IMR-90 (cell line): ENCODE measurements around the gene KRT3. TPM values are rescaled to one million over a fixed set of nuclear protein-coding genes. Genes with fewer than 3 reads are reported as not detected.

ENCODE experiments used
- ATAC-seq: fragments of 200-7000 bp; cut with Tn5 transposase; 2 replicates; pipeline ENCODE4 v1.9.1; 2020; ENCODE audit warnings: low read depth, mild to moderate bottlenecking, moderate library complexity
- BruUV-seq: library from RNA; stranded (reverse); fragments of 400-500 nt; replicated peaks from 2 replicates; lab custom pipeline; 2021; lab: Mats Ljungman, UMichigan
- CTCF ChIA-PET: fragments of 300-600 bp; formaldehyde crosslinking; extraction: SDS; loops from one replicate; lab custom pipeline; 2021; ENCODE audit warnings: antibody characterized with exemption; lab: Yijun Ruan, JAX
- POLR2A ChIA-PET: fragments of 300-600 bp; sonication (Branson Sonifier 250); formaldehyde crosslinking; loops from one replicate; lab custom pipeline; 2022; ENCODE audit warnings: antibody characterized with exemption; ENCODE audit not compliant: unreplicated experiment; lab: Charles Lee
- DNase-seq: peaks from one replicate; pipeline ENCODE4 v3.0.0; 2013
- H2AFZ ChIP-seq: replicated peaks from 2 replicates; pipeline ENCODE3; 2013; ENCODE audit warnings: low read length, mild to moderate bottlenecking; ENCODE audit not compliant: poor library complexity
- H2AK5ac ChIP-seq: 2 replicates; pipeline ENCODE4 v1.6.1; 2013; ENCODE audit warnings: low read depth, low read length, inconsistent platforms
- H2AK9ac ChIP-seq: replicated peaks from 2 replicates; pipeline ENCODE3; 2013; ENCODE audit warnings: mild to moderate bottlenecking, low read depth, low read length, moderate library complexity; ENCODE audit not compliant: poor library complexity
- H2BK120ac ChIP-seq: 2 replicates; pipeline ENCODE4 v1.6.1; 2013; ENCODE audit warnings: low read depth, low read length, inconsistent platforms
- H2BK15ac ChIP-seq: 3 replicates; pipeline ENCODE4 v1.6.1; 2013; ENCODE audit warnings: low read depth, low read length, inconsistent platforms
- H2BK20ac ChIP-seq: 2 replicates; pipeline ENCODE4 v1.6.1; 2013; ENCODE audit warnings: low read depth, mild to moderate bottlenecking, inconsistent platforms, low read length, moderate library complexity
- H2BK5ac ChIP-seq: 2 replicates; pipeline ENCODE4 v1.6.1; 2013; ENCODE audit warnings: mild to moderate bottlenecking, low read depth, low read length, inconsistent platforms; ENCODE audit not compliant: poor library complexity, severe bottlenecking
- H3K14ac ChIP-seq: replicated peaks from 2 replicates; pipeline ENCODE4 v1.6.1; 2013; ENCODE audit warnings: low read depth, low read length, inconsistent platforms
- H3K18ac ChIP-seq: 2 replicates; pipeline ENCODE4 v1.6.1; 2013; ENCODE audit warnings: low read depth, low read length, control low read depth
- H3K23ac ChIP-seq: 2 replicates; pipeline ENCODE4 v1.6.1; 2013; ENCODE audit warnings: low read depth, low read length, inconsistent platforms
- H3K27ac ChIP-seq: 2 replicates; pipeline ENCODE4 v1.5.1; 2013; ENCODE audit warnings: mild to moderate bottlenecking, control low read depth, low read length; ENCODE audit not compliant: insufficient read depth
- H3K27me3 ChIP-seq: 2 replicates; pipeline ENCODE4 v1.6.1; 2013; ENCODE audit warnings: low read length; ENCODE audit not compliant: control insufficient read depth, insufficient read depth
- H3K36me3 ChIP-seq: 2 replicates; pipeline ENCODE4 v1.6.1; 2013; ENCODE audit warnings: low read length, mixed read lengths; ENCODE audit not compliant: control insufficient read depth, insufficient read depth
- H3K4ac ChIP-seq: 2 replicates; pipeline ENCODE4 v1.6.1; 2013; ENCODE audit warnings: low read depth, low read length, inconsistent platforms
- H3K4me1 ChIP-seq: 2 replicates; pipeline ENCODE4 v1.6.1; 2013; ENCODE audit warnings: low read length, mixed read lengths; ENCODE audit not compliant: control insufficient read depth, insufficient read depth
- H3K4me2 ChIP-seq: 2 replicates; pipeline ENCODE4 v1.6.1; 2013; ENCODE audit warnings: low read depth, mild to moderate bottlenecking, control low read depth, low read length, moderate library complexity
- H3K4me3 ChIP-seq: 2 replicates; pipeline ENCODE4 v1.5.1; 2013; ENCODE audit warnings: low read depth, mild to moderate bottlenecking, control low read depth, low read length, moderate library complexity; ENCODE audit not compliant: insufficient read depth
- H3K56ac ChIP-seq: 2 replicates; pipeline ENCODE4 v1.6.1; 2013; ENCODE audit warnings: low read length, inconsistent platforms; ENCODE audit not compliant: insufficient read depth; ENCODE audit errors: extremely low read depth
- H3K79me1 ChIP-seq, 2 experiments: 2 replicates each; pipeline ENCODE4 v1.6.1; 2013; ENCODE audit warnings: low read length in 2 of 2, inconsistent platforms in 1 of 2, low read depth in 1 of 2
- H3K9ac ChIP-seq: 2 replicates; pipeline ENCODE4 v1.6.1; 2013; ENCODE audit warnings: low read depth, low read length, control low read depth
- H3K9me1 ChIP-seq: 2 replicates; pipeline ENCODE4 v1.6.1; 2013; ENCODE audit warnings: low read length, inconsistent platforms; ENCODE audit not compliant: insufficient read depth
- H3K9me3 ChIP-seq: 2 replicates; pipeline ENCODE4 v1.6.1; 2013; ENCODE audit warnings: low read length; ENCODE audit not compliant: control insufficient read depth, insufficient read depth
- H4K20me1 ChIP-seq: 2 replicates; pipeline ENCODE4 v1.6.1; 2013; ENCODE audit warnings: low read length, inconsistent platforms; ENCODE audit not compliant: insufficient read depth
- H4K5ac ChIP-seq: 2 replicates; pipeline ENCODE4 v1.6.1; 2013; ENCODE audit warnings: mild to moderate bottlenecking, low read depth, low read length, control low read depth
- H4K8ac ChIP-seq, 2 experiments: 2 replicates each; pipeline ENCODE4 v1.6.1; 2013; ENCODE audit warnings: low read depth in 2 of 2, low read length in 2 of 2, control low read depth in 1 of 2, inconsistent platforms in 1 of 2
- H4K91ac ChIP-seq: 2 replicates; pipeline ENCODE4 v1.6.1; 2013; ENCODE audit warnings: low read depth, low read length, inconsistent platforms; ENCODE audit not compliant: insufficient read depth
- RAD21 ChIP-seq: IDR thresholded peaks from 2 replicates; pipeline ENCODE4 v1.6.1; 2012; ENCODE audit warnings: low read length, improper control_type of control experiment
- SMC3 ChIP-seq: fragments of 150-350 bp; IDR thresholded peaks from 2 replicates; pipeline ENCODE4 v1.6.1; 2016; ENCODE audit warnings: low read depth, mild to moderate bottlenecking, antibody characterized with exemption, low read length, moderate library complexity
- WGBS, 2 experiments: methylation state at CpG; one replicate each; pipeline versions ENCODE4 v1.1.5 to v1.1.7; 2013; ENCODE audit warnings: missing lambda C conversion rate in 2 of 2; ENCODE audit not compliant: insufficient read length in 1 of 2; ENCODE audit errors: extremely low coverage in 2 of 2; 5-methylcytosine and 5-hydroxymethylcytosine counted together
- dilution Hi-C: fragments of 300-500 bp; cut with HindIII; formaldehyde crosslinking; loops from one replicate; pipeline ENCODE4 v1.14.3; 2018; ENCODE audit warnings: low sequenced_read_pairs; ENCODE audit not compliant: unreplicated experiment
- in situ Hi-C: fragments of 300-500 bp; cut with MboI; formaldehyde crosslinking; loops from 3 replicates; pipeline ENCODE4 v1.14.3; 2019; ENCODE audit warnings: low sequenced_read_pairs, inconsistent platforms, mixed read lengths
- intact Hi-C: fragments of 100-400 bp; cut with micrococcal nuclease; formaldehyde crosslinking; loops from 2 replicates; pipeline ENCODE4 v1.10.0; 2022
- polyA plus RNA-seq, 3 experiments: library from polyadenylated mRNA; depleted of rRNA; stranded (reverse); fragments of >200 nt; gene quantifications; 2 replicates each; pipeline ENCODE4 v1.2.3, GENCODE V29; 2012; ENCODE audit warnings: low replicate concordance in 1 of 3
- total RNA-seq: library from RNA; depleted of rRNA; stranded (reverse); fragments of >200 nt; gene quantifications from 2 replicates; pipeline ENCODE4 v1.2.3, GENCODE V29; 2012
- TF ChIP-seq, protein P1 (sequence below): fragments of 150-350 bp; IDR thresholded peaks from 2 replicates; pipeline ENCODE4 v1.6.1; 2017; ENCODE audit warnings: mild to moderate bottlenecking, antibody characterized with exemption, low read length, low read depth
- TF ChIP-seq, protein P2 (sequence below): conservative IDR thresholded peaks from 2 replicates; pipeline ENCODE4 v1.5.1; 2012; ENCODE audit warnings: mild to moderate bottlenecking, low read depth, low read length, improper control_type of control experiment

KRT3 gene
- total and polyA plus RNA-seq, 2 of the 4 experiments (the other 2 are of a cell fraction), result not detected

DNA sequence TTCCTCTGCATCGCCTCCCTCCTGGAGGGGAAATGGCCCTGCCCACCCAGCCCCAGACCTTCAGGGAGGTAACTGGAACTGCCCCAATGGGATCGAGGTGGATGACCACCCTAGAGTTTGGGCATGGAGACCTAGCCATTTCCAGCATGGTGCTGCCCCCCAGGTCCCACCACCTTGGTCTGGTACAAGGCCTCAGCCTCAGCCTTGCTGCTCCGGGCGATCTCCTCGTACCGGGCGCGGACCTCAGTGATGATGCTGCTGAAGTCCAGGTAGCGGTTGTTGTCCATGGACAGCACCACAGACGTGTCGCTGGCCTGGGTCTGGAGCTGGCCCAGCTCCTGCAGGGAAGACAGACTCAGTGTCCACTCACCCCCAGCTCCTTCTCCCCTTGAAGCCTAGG lies 48.5 kb upstream of the KRT3 start:
- H2BK120ac ChIP-seq, result no peak overlapping the region
- H3K23ac ChIP-seq, result no peak overlapping the region
- BruUV-seq, result no TSS peak
- H3K4ac ChIP-seq, result no peak overlapping the region
- H3K4me2 ChIP-seq, result no peak overlapping the region
- 75% methylated on average over 7 of the region's 11 CpGs; no CpG with 5 or more reads in 1 of the 2 experiments for WGBS, 2 experiments
- H3K27ac ChIP-seq, result no peak overlapping the region
- no peak overlapping the region for H4K5ac ChIP-seq
- H3K4me3 ChIP-seq, result no peak overlapping the region
- H3K56ac ChIP-seq, result no peak overlapping the region
- H3K4me1 ChIP-seq, result no peaks in the 10 kb centered on the region
- H2AFZ ChIP-seq, result no peak overlapping the region
- H2BK20ac ChIP-seq, result no peak overlapping the region
- ATAC-seq, result no peak
- H4K8ac ChIP-seq, result no peak overlapping the region
- intact Hi-C loops, result no loop called here
- TF ChIP-seq, protein P1, sequence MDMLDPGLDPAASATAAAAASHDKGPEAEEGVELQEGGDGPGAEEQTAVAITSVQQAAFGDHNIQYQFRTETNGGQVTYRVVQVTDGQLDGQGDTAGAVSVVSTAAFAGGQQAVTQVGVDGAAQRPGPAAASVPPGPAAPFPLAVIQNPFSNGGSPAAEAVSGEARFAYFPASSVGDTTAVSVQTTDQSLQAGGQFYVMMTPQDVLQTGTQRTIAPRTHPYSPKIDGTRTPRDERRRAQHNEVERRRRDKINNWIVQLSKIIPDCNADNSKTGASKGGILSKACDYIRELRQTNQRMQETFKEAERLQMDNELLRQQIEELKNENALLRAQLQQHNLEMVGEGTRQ, result no peak
- TF ChIP-seq, protein P2, sequence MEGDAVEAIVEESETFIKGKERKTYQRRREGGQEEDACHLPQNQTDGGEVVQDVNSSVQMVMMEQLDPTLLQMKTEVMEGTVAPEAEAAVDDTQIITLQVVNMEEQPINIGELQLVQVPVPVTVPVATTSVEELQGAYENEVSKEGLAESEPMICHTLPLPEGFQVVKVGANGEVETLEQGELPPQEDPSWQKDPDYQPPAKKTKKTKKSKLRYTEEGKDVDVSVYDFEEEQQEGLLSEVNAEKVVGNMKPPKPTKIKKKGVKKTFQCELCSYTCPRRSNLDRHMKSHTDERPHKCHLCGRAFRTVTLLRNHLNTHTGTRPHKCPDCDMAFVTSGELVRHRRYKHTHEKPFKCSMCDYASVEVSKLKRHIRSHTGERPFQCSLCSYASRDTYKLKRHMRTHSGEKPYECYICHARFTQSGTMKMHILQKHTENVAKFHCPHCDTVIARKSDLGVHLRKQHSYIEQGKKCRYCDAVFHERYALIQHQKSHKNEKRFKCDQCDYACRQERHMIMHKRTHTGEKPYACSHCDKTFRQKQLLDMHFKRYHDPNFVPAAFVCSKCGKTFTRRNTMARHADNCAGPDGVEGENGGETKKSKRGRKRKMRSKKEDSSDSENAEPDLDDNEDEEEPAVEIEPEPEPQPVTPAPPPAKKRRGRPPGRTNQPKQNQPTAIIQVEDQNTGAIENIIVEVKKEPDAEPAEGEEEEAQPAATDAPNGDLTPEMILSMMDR, result no peak
- TF ChIP-seq SMC3 (no peak), RAD21 (no peak)
- no peak overlapping the region for H3K14ac ChIP-seq
- H3K9me3 ChIP-seq, result no peaks in the 10 kb centered on the region
- H2BK5ac ChIP-seq, result no peak overlapping the region
- H4K91ac ChIP-seq, result no peak overlapping the region
- H3K27me3 ChIP-seq, result peaks cover 39% of the 10 kb centered on the region
- H3K18ac ChIP-seq, result no peak overlapping the region
- no peaks in the 10 kb centered on the region for H3K79me1 ChIP-seq
- H4K20me1 ChIP-seq, result no peaks in the 10 kb centered on the region
- in situ Hi-C loops, result no loop called here
- ChIA-PET POLR2A (no interaction called here), CTCF (no interaction called here)
- DNase-seq, result no peak
- dilution Hi-C loops, result no loop called here
- no peak overlapping the region for H2AK9ac ChIP-seq
- no peaks in the 10 kb centered on the region for H3K36me3 ChIP-seq
- no peak overlapping the region for H2AK5ac ChIP-seq
- H3K9ac ChIP-seq, result no peak overlapping the region
- no peaks in the 10 kb centered on the region for H3K9me1 ChIP-seq
- H2BK15ac ChIP-seq, result no peak overlapping the region
